K562 (cell line): ENCODE measurements around the gene POT1. TPM values are rescaled to one million over a fixed set of nuclear protein-coding genes. Genes with fewer than 3 reads are reported as not detected.

Experiments used
- ATAC-seq: fragments of 200-7000 bp; cut with Tn5 transposase; 3 replicates; pipeline ENCODE4 v1.9.1; 2020; ENCODE audit warnings: moderate library complexity
- BruUV-seq: library from RNA; stranded (reverse); fragments of 400-500 nt; replicated peaks from 2 replicates; lab custom pipeline; 2021; lab: Mats Ljungman, UMichigan
- CTCF ChIA-PET: fragments of 300-600 bp; formaldehyde crosslinking; extraction: SDS; loops from one replicate; lab custom pipeline; 2021; ENCODE audit warnings: low intra/inter-chr PET ratio; lab: Yijun Ruan, JAX
- POLR2A ChIA-PET: fragments of 300-600, 350-650 bp; sonication (Branson Sonifier 250); formaldehyde crosslinking; extraction: SDS; loops from one replicate; lab custom pipeline; 2021; ENCODE audit warnings: antibody characterized with exemption, inconsistent platforms; lab: Yijun Ruan, JAX
- DNase-seq, 4 experiments: peaks; one replicate each; pipeline versions ENCODE4 v3.0.0 to v3.0.0-alpha.2; 2011 to 2018; ENCODE audit warnings: low spot score in 3 of 4, mixed read lengths in 3 of 4; ENCODE audit errors: extremely low read depth in 1 of 4
- FAIRE-seq: peaks from 2 replicates; lab custom pipeline; 2011; peaks lifted over from hg19 to GRCh38; lab: Jason Lieb, UNC
- H2AFZ ChIP-seq: 2 replicates; pipeline ENCODE4 v1.6.0; 2011; ENCODE audit warnings: low read depth, low read length, control low read depth, inconsistent platforms
- H3K27ac ChIP-seq: fragments of 200-600 bp; 3 replicates; pipeline ENCODE4 v1.8.0; 2011; ENCODE audit warnings: low read depth, mild to moderate bottlenecking, control low read depth, inconsistent platforms, low read length, moderate library complexity, mixed read lengths; ENCODE audit errors: extremely low read depth
- H3K27me3 ChIP-seq, 2 experiments: fragments of 300-600 bp in 1 of 2; 2 replicates in 1 of 2; 3 replicates in 1 of 2; pipeline versions ENCODE4 v1.6.0 to v1.8.0; 2011; ENCODE audit warnings: inconsistent platforms in 2 of 2, low read length in 2 of 2, mild to moderate bottlenecking in 1 of 2, mixed read lengths in 1 of 2, moderate library complexity in 1 of 2; ENCODE audit not compliant: control insufficient read depth in 2 of 2, insufficient read depth in 2 of 2
- H3K36me3 ChIP-seq: fragments of 300-600 bp; 3 replicates; pipeline ENCODE4 v1.8.0; 2011; ENCODE audit warnings: mild to moderate bottlenecking, low read length, inconsistent platforms; ENCODE audit not compliant: control insufficient read depth, insufficient read depth
- H3K4me1 ChIP-seq, 2 experiments: fragments of 200-600 bp in 1 of 2; replicated peaks in 1 of 2; 2 replicates in 1 of 2; 3 replicates in 1 of 2; pipeline versions ENCODE4 v1.5.1 to v1.8.0; 2011; ENCODE audit warnings: inconsistent platforms in 2 of 2, low read length in 2 of 2, mild to moderate bottlenecking in 1 of 2, mixed read lengths in 1 of 2, moderate library complexity in 1 of 2; ENCODE audit not compliant: control insufficient read depth in 2 of 2, insufficient read depth in 2 of 2
- H3K4me2 ChIP-seq: 2 replicates; pipeline ENCODE4 v1.6.1; 2011; ENCODE audit warnings: low read length, control low read depth, inconsistent platforms, mixed read lengths; ENCODE audit not compliant: insufficient read depth
- H3K4me3 ChIP-seq: fragments of 200-600 bp; sonication (generic), shearing (Covaris generic); 2 replicates; pipeline ENCODE4 v1.5.1; 2016; ENCODE audit warnings: control low read depth, inconsistent platforms
- H3K79me2 ChIP-seq: fragments of 200-600 bp; 3 replicates; pipeline ENCODE4 v1.8.0; 2011; ENCODE audit warnings: low read length, inconsistent platforms; ENCODE audit not compliant: control insufficient read depth, insufficient read depth
- H3K9ac ChIP-seq, 2 experiments: 2 replicates each; pipeline versions ENCODE4 v1.6.0 to v1.6.1; 2011; ENCODE audit warnings: low read depth in 2 of 2, low read length in 2 of 2, control low read depth in 1 of 2, inconsistent platforms in 1 of 2, mild to moderate bottlenecking in 1 of 2, mixed read lengths in 1 of 2; ENCODE audit not compliant: insufficient read depth in 1 of 2
- H3K9me1 ChIP-seq: one replicate; pipeline ENCODE4 v1.6.0; 2011; ENCODE audit warnings: inconsistent platforms, mild to moderate bottlenecking, low read length, moderate library complexity; ENCODE audit not compliant: control insufficient read depth, insufficient read depth
- H3K9me3 ChIP-seq: replicated peaks from 2 replicates; pipeline ENCODE4 v1.5.1; 2011; ENCODE audit warnings: low read depth, low read length, inconsistent platforms; ENCODE audit not compliant: control insufficient read depth, insufficient read depth
- H4K20me1 ChIP-seq: replicated peaks from 2 replicates; pipeline ENCODE4 v1.6.1; 2011; ENCODE audit warnings: low read length, inconsistent platforms, mixed read lengths; ENCODE audit not compliant: control insufficient read depth, insufficient read depth
- BACH1 ChIP-seq: fragments of 200-800 bp; sonication (Bioruptor generic); IDR thresholded peaks from 2 replicates; pipeline ENCODE4 v1.6.1; 2016; ENCODE audit warnings: missing genetic modification characterization, missing compliant biosample characterization
- FOXK2 ChIP-seq, 2 experiments: fragments of 450-650 bp; IDR thresholded peaks in 1 of 2; conservative IDR thresholded peaks in 1 of 2; 2 replicates each; pipeline ENCODE4 v1.6.1; 2016; ENCODE audit warnings: low read depth in 2 of 2, mild to moderate bottlenecking in 1 of 2
- MBD2 ChIP-seq: sonication (generic); IDR thresholded peaks from 2 replicates; pipeline ENCODE4 v1.6.1; 2016; ENCODE audit warnings: low read depth, borderline replicate concordance
- MCM5 ChIP-seq: fragments of 450-650 bp; IDR thresholded peaks from 2 replicates; pipeline ENCODE4 v1.6.1; 2016; ENCODE audit warnings: low read depth
- NELFE ChIP-seq: IDR thresholded peaks from 2 replicates; pipeline ENCODE4 v1.6.1; 2011; ENCODE audit warnings: mild to moderate bottlenecking; ENCODE audit not compliant: insufficient read depth, insufficient read length
- SAFB2 ChIP-seq: fragments of 200-400 bp; formaldehyde crosslinking; IDR thresholded peaks from 2 replicates; pipeline ENCODE4 v1.6.1; 2018; ENCODE audit warnings: borderline replicate concordance, low read length, low read depth, moderate library complexity; ENCODE audit not compliant: severe bottlenecking
- U2AF2 ChIP-seq: fragments of 200-400 bp; formaldehyde crosslinking; optimal IDR thresholded peaks from 2 replicates; pipeline ENCODE3; 2017; ENCODE audit warnings: low read depth, mild to moderate bottlenecking, low read length
- ZNF140 ChIP-seq: fragments of 250-450 bp; sonication (Bioruptor Pico); IDR thresholded peaks from 2 replicates; pipeline ENCODE4 v1.8.0; 2021; ENCODE audit warnings: moderate library complexity, mild to moderate bottlenecking, inconsistent platforms
- ZNF280B ChIP-seq: fragments of 250-450 bp; sonication (Bioruptor Pico); IDR thresholded peaks from 2 replicates; pipeline ENCODE4 v1.5.1; 2021; ENCODE audit warnings: mild to moderate bottlenecking
- ZNF384 ChIP-seq: IDR thresholded peaks from 2 replicates; pipeline ENCODE4 v1.6.1; 2012; ENCODE audit warnings: low read depth, low read length, improper control_type of control experiment
- ZNF445 ChIP-seq: fragments of 250-450 bp; sonication (Bioruptor Pico); IDR thresholded peaks from 2 replicates; pipeline ENCODE4 v1.4.0; 2020; ENCODE audit warnings: low read depth, mild to moderate bottlenecking, moderate library complexity
- WGBS: fragments of 100-300 bp; shearing (Covaris generic); methylation state at CpG from one replicate; pipeline ENCODE4 v1.1.6; 2016; ENCODE audit warnings: low coverage, mixed read lengths; ENCODE audit not compliant: insufficient coverage; ENCODE audit errors: missing lambda C conversion rate; 5-methylcytosine and 5-hydroxymethylcytosine counted together
- in situ Hi-C: fragments of 300-500 bp; cut with MboI; formaldehyde crosslinking; loops from 4 replicates; pipeline ENCODE4 v1.15.0; 2018; ENCODE audit warnings: inconsistent platforms, mixed read lengths
- intact Hi-C: fragments of 100-400 bp; cut with micrococcal nuclease; formaldehyde crosslinking; loops from 2 replicates; pipeline ENCODE4 v1.14.2; 2022
- polyA plus RNA-seq, 8 experiments: library from polyadenylated mRNA; depleted of rRNA in 4 of 8; stranded (reverse) in 5 of 8; unstranded in 3 of 8; fragments of >200 nt; fragmentation: Nextera tagmentation in 2 of 8; fragmentation: Illumina TruSeq in 1 of 8; extraction: Ambion mirVana in 2 of 8; extraction: Trizol in 1 of 8; gene quantifications; 2 replicates each; pipeline versions ENCODE4 v1.2.1 to v1.2.3, GENCODE V29; 2011 to 2014; ENCODE audit warnings: inconsistent platforms in 1 of 8, missing spikeins in 1 of 8
- total RNA-seq, 7 experiments: library from RNA; depleted of rRNA in 6 of 7; stranded (reverse); fragments of >200 nt in 6 of 7; fragmentation: Illumina TruSeq in 2 of 7; extraction: Trizol in 2 of 7; gene quantifications; 2 replicates each; pipeline versions ENCODE4 v1.2.1 to v1.2.3, GENCODE V29; 2011 to 2021; ENCODE audit warnings: low replicate concordance in 1 of 7

The POT1 gene
- total and polyA plus RNA-seq, 9 of the 15 experiments (the other 6 are each of a cell fraction or from before 2014, with no cell fraction given) = 37.9 to 140 (median 63.6) TPM

DNA sequence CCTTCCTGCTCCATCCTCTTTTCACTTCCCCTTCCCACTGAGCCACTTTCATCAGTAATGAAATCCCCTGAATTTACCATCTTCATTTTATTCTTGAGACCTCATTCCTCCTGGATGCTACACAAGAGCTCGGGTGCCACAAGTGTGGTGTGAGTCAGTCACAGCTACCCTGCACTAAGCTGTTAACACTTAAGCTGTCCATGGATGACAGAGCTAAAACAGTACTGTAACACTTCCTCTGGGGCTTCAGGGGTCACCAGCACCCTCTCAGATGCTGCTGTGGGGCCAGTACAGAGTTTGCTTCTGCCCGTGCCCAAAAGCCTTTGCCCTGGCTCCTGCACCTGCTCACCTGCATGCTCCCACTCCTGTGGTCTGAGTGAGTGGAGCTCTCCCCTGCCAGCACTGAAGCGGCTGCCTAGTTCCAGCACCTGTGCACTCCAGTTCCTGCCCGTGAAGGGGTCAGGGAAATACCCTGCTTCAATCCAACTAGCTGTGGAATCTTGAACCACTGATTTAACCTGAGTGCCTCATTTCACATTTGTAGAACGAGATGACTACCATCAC, 71.9 kb downstream of the POT1 start (continued):
- no peak for TF ChIP-seq ZNF140 (CRISPR knock-in tag)
- TF ChIP-seq ZNF384 = no peak
- no peak for TF ChIP-seq MCM5
- no peak for TF ChIP-seq SAFB2
- TF ChIP-seq ZNF445 = no peak
- no peak for TF ChIP-seq ZNF280B (CRISPR knock-in tag)
- no peak for TF ChIP-seq MBD2
- TF ChIP-seq NELFE = no peak
- no peak for TF ChIP-seq U2AF2

DNA sequence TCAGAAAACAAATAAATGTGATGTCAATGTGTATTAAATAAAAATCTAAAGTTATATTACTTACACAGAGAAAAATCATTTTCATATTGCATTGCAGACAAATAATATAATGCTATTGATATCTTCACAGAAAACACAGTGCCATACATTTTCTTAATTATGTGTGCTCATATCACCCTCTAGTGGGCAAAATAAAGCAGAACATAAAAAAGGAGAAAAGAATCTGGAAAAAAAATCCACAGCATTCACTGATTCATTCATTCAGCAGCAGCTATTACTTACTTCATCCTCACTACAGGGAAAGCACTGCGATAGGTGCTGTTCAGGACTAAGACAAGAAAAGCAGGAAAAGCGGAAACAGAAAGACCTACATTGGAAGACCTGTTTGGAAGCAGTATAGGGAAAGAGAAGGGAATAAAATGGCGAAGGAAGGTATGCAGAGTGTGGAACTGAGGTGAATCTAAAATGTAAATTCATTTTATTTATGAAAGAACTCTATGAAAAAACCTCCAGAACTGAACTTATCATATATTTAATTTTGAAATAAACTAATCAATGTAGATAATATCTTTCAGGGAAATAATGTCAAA, 73.2 kb downstream of the POT1 start:
- Histone ChIP-seq H4K20me1 (no peaks in the 10 kb centered on the region), H3K9ac (no peak overlapping the region), H3K27me3 (no peaks in the 10 kb centered on the region), H3K4me3 (no peak overlapping the region), H3K27ac (no peak overlapping the region), H3K79me2 (no peaks in the 10 kb centered on the region), H3K9me1 (no peaks in the 10 kb centered on the region), H3K4me2 (no peak overlapping the region), H3K36me3 (peaks cover 25% of the 10 kb centered on the region; the same call in 2 of the 3 replicates), H3K9me3 (no peaks in the 10 kb centered on the region), H2AFZ (no peak overlapping the region), H3K4me1 (no peaks in the 10 kb centered on the region)
- WGBS = 50% methylated on average over 3 of the region's 3 CpGs
- peak; percentile 65 for FAIRE-seq
- ATAC-seq = peak; percentile 87
- intact Hi-C loops (loop anchor here (2.0 to 10.0 kb wide), 3 partner anchors 72 to 982 kb away; no protein-coding TSS in a partner anchor), in situ Hi-C loops (no loop called here)
- DNase-seq = peak; percentile 26 to 52 (median 35)
- POLR2A ChIA-PET = no interaction called here
- CTCF ChIA-PET = no interaction called here
- no TSS peak for BruUV-seq
- peak; percentile 57; the same call in 1 of the 2 replicates for TF ChIP-seq ZNF384
- peak; percentile 30; the same call in 1 of the 2 replicates for TF ChIP-seq BACH1 (tag)
- TF ChIP-seq FOXK2 (conservative IDR thresholded peaks at IDR 0.05 in 1 of 2, IDR thresholded peaks at IDR 0.05 in 1 of 2; ENCODE audit: low read depth in 2 of 2) = 0 out of 4 replicates have a peak, but pooled peaks of 1 of the 2 experiments have one; percentile 23
